Gastroesophageal sphincter (tissue), 4 donors: ENCODE data around the gene KCNK4. TPM values are rescaled to one million over a fixed set of nuclear protein-coding genes. Genes with fewer than 3 reads are reported as not detected.

Experiments used
- ATAC-seq: fragments of 150-250 bp; one replicate; pipeline ENCODE4 v1.9.1; 2016; ENCODE audit warnings: mild to moderate bottlenecking, moderate library complexity
- H3K27ac ChIP-seq, 4 donors: fragments of 200-600 bp; sonication (generic) in 3 of 4; 1 replicate in 3 of 4; 2 replicates in 1 of 4; pipeline ENCODE4 v1.5.1; 2016 to 2019
- H3K27me3 ChIP-seq: fragments of 200-600 bp; sonication (generic); one replicate; pipeline ENCODE4 v1.5.1; 2019
- H3K36me3 ChIP-seq, 2 donors: fragments of 200-600 bp; sonication (generic); one replicate each; pipeline ENCODE4 v1.5.1; 2019; ENCODE audit warnings: control low read depth in 1 of 2
- H3K4me1 ChIP-seq, 3 donors: fragments of 200-600 bp; sonication (generic); 1 replicate in 2 of 3; 2 replicates in 1 of 3; pipeline ENCODE4 v1.5.1; 2016 to 2019; ENCODE audit warnings: control low read depth in 2 of 3
- H3K4me3 ChIP-seq, 2 donors: fragments of 200-600 bp; sonication (generic); one replicate each; pipeline ENCODE4 v1.5.1; 2019; ENCODE audit warnings: mild to moderate bottlenecking in 1 of 2, moderate library complexity in 1 of 2
- H3K9me3 ChIP-seq, 3 donors: fragments of 200-600 bp; sonication (generic); one replicate each; pipeline ENCODE4 v1.5.1; 2017 to 2019; ENCODE audit warnings: control low read depth in 2 of 3
- CTCF ChIP-seq, 4 experiments: fragments of 200-600 bp in 2 of 4; fragments of 450-650 bp in 2 of 4; sonication (generic) in 1 of 4; IDR thresholded peaks; one replicate each; pipeline ENCODE4 v1.5.1; 2017 to 2019; ENCODE audit warnings: antibody characterized with exemption in 4 of 4, mild to moderate bottlenecking in 2 of 4, moderate library complexity in 2 of 4
- EP300 ChIP-seq: sonication (generic); formaldehyde crosslinking; IDR thresholded peaks from one replicate; pipeline ENCODE4 v1.6.1; 2017; ENCODE audit warnings: antibody characterized with exemption, mild to moderate bottlenecking
- POLR2A ChIP-seq, 2 donors: fragments of 450-650 bp; IDR thresholded peaks; one replicate each; pipeline ENCODE4 v1.6.1; 2017; ENCODE audit warnings: antibody characterized with exemption in 2 of 2, mild to moderate bottlenecking in 2 of 2, moderate library complexity in 1 of 2
- POLR2AphosphoS5 ChIP-seq: sonication (generic); formaldehyde crosslinking; IDR thresholded peaks from one replicate; pipeline ENCODE4 v1.6.1; 2017; ENCODE audit warnings: antibody characterized with exemption
- WGBS, 2 donors: methylation state at CpG; one replicate each; pipeline ENCODE4 v1.1.5; 2018; ENCODE audit warnings: low coverage in 1 of 2; 5-methylcytosine and 5-hydroxymethylcytosine counted together
- total RNA-seq, 4 donors: library from RNA; depleted of rRNA; stranded (reverse); fragments of >200 nt; gene quantifications; one replicate each; pipeline ENCODE4 v1.1.0, GENCODE V29; 2016

Gene KCNK4
- total RNA-seq, 4 donors from 2014 or later: 0.31 TPM; not detected in 3

DNA sequence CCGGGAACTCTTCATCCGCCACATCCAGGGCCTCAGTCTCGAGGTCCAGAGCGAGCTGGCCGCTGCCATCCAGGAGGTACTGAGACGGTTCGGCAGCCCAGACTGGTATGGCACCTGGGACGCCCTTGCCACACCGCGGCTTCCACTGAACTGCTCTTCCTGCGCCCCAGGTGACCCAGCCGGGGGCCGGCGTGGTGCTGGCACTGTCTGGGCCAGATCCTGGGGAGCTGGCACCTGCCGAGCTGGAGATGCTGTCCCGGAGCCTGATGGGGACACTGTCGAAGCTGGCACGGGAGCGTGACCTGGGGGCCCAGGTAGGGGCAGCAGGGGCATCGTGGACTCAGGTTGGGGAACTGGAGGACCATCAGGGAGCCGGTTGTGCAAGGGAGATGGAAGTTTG, 50.3 kb downstream of the KCNK4 start:
- no peaks in the 10 kb centered on the region for H3K36me3 ChIP-seq
- H3K4me3 ChIP-seq: no peak overlapping the region
- H3K27me3 ChIP-seq: no peaks in the 10 kb centered on the region
- WGBS, 2 donors: no CpG with 5 or more reads among the region's 21 CpGs
- peaks cover 0 to 26% (median 10%) of the 10 kb centered on the region in 3 donors for H3K4me1 ChIP-seq
- no peak for ATAC-seq
- no peak overlapping the region for H3K27ac ChIP-seq
- H3K9me3 ChIP-seq: no peaks in the 10 kb centered on the region
- TF ChIP-seq POLR2AphosphoS5: no peak
- no peak for TF ChIP-seq EP300
- TF ChIP-seq POLR2A (IDR thresholded peaks at IDR 0.05): no peak
- TF ChIP-seq CTCF (IDR thresholded peaks at IDR 0.05): no peak

DNA sequence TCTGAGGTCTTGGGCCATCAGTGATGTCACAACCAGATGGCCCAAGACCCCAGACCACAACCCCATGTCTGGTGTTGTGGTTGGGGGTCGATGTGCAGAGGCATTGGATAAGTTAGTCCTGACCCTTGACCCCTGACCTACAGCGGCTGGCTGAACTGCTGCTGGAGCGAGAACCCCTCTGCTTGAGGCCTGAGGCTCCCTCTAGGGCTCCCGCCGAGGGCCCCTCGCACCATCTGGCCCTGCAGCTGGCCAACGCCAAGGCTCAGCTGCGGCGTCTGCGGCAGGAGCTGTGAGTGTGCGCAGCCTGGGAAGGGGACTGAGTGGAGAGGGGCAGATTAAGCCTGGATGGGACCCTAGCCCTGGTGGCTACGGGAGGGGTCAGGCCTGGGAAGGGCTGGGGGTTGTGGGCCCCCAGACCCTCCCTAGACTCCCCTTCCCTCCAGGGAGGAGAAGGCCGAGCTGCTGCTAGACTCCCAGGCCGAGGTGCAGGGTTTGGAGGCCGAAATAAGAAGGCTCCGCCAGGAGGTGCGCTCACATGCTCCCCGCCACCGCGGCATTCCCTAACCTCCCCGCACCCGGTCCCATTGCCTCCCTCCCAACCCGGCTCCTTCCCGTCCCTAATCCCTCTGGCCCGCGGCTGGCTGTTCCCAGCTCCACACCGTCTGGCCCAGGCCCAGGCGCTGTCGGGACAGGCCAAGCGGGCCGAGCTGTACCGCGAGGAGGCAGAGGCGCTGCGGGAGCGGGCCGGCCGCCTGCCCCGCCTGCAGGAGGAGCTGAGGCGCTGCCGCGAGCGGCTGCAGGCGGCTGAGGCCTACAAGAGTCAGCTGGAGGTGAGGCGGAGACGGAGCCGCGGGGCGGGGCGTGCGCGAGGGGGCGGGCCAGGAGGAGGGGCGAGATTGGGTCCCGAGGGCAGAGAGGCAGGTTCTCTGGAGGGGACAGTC, 51.0 kb downstream of the KCNK4 start:
- peaks cover 0 to 26% (median 10%) of the 10 kb centered on the region in 3 donors for H3K4me1 ChIP-seq
- peak overlapping the region; percentile 20 to 48 for H3K4me3 ChIP-seq
- H3K27me3 ChIP-seq: no peaks in the 10 kb centered on the region
- no peaks in the 10 kb centered on the region for H3K36me3 ChIP-seq
- peak overlapping the region; percentile 67 to 86 (median 83) for H3K27ac ChIP-seq
- WGBS, 2 donors: 11% methylated on average over 8 of the region's 55 CpGs; no CpG with 5 or more reads in 1 of the 2 donors
- no peak for TF ChIP-seq EP300
- TF ChIP-seq POLR2AphosphoS5: peak; percentile 64
- TF ChIP-seq POLR2A (IDR thresholded peaks at IDR 0.05): peak in 1 of 2 donors; percentile 20
- TF ChIP-seq CTCF (IDR thresholded peaks at IDR 0.05): peak in 3 of 4 experiments; percentile 70 to 76 (median 73)
- H3K9me3 ChIP-seq: no peaks in the 10 kb centered on the region
- peak; percentile 95 for ATAC-seq

GRCh38 chr11:64342869-64343745, 52.0 kb downstream of the KCNK4 start:
- Histone ChIP-seq H3K4me3 (peak overlapping the region; percentile 20 to 48), H3K36me3 (no peaks in the 10 kb centered on the region), H3K4me1 (peaks cover 0 to 26% (median 10%) of the 10 kb centered on the region in 3 donors), H3K9me3 (no peaks in the 10 kb centered on the region), H3K27ac (peak overlapping the region in 3 of 4 donors; percentile 82 to 86 (median 84)), H3K27me3 (no peaks in the 10 kb centered on the region)
- ATAC-seq: no peak
- no peak for TF ChIP-seq POLR2AphosphoS5
- no peak for TF ChIP-seq EP300
- TF ChIP-seq CTCF (IDR thresholded peaks at IDR 0.05): no peak
- TF ChIP-seq POLR2A (IDR thresholded peaks at IDR 0.05): no peak
- WGBS, 2 donors: 17 to 19% methylated on average over 3 to 5 of the region's 29 CpGs

GRCh38 chr11:64343767-64344559, 52.9 kb downstream of the KCNK4 start:
- peaks cover 0 to 26% (median 10%) of the 10 kb centered on the region in 3 donors for H3K4me1 ChIP-seq
- WGBS, 2 donors: 40% methylated on average over 1 of the region's 18 CpGs; no CpG with 5 or more reads in 1 of the 2 donors
- no peaks in the 10 kb centered on the region for H3K27me3 ChIP-seq
- ATAC-seq: no peak
- TF ChIP-seq CTCF (IDR thresholded peaks at IDR 0.05): peak in 1 of 4 experiments; percentile 27
- no peak for TF ChIP-seq POLR2A (IDR thresholded peaks at IDR 0.05)
- no peak overlapping the region for H3K27ac ChIP-seq
- H3K4me3 ChIP-seq: no peak overlapping the region
- H3K9me3 ChIP-seq: no peaks in the 10 kb centered on the region
- no peaks in the 10 kb centered on the region for H3K36me3 ChIP-seq
